Measurements from ENCODE around the gene KRT76. TPM values are rescaled to one million over a fixed set of nuclear protein-coding genes. Genes with fewer than 3 reads are reported as not detected.

Gene KRT76
- polyA plus RNA-seq, 2 donors: 0.05 TPM; not detected in 1

DNA sequence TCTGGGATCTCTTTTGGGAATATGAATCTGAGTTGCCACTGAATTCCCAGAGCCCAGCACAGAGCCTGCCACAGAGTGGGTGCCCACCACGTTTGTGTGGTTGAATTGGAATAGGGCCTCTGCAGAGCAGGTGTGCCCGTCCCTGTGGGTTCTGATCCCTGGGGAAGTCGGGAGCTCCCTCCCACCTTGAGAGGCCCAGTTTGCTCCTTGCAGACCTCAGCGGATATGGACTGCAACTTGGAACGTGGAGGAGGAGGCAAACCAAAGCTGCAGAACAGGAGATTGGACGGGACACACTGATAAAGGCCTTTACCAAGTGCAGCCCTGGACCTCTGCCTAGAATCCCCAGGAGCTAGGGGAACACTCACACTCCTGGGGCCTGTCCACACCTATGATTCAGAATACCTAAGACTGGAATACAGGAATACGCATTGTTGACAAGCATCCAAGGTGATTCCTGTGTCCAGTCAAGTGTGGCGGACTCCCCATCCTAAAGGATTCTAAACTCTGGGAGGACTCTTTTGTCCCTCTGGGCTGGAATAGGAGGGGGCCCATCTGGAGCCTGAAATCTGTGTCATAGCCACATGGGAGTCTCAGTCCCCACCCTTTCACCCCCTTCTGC lies 2.4 kb downstream of the KRT76 start:
- Histone ChIP-seq H3K4me3 (ENCODE audit: low read depth in 1 of 2, low read length in 2 of 2) (no peak overlapping the region), H3K27me3 (ENCODE audit: control insufficient read depth in 1 of 2, insufficient read depth in 2 of 2, low read length in 2 of 2) (no peaks in the 10 kb centered on the region), H3K4me1 (ENCODE audit: control insufficient read depth in 2 of 2, insufficient read depth in 2 of 2, low read length in 1 of 2) (no peaks in the 10 kb centered on the region), H3K9me3 (ENCODE audit: control insufficient read depth in 2 of 2, insufficient read depth in 1 of 2, low read depth in 1 of 2, low read length in 1 of 2) (no peaks in the 10 kb centered on the region), H3K36me3 (ENCODE audit: control insufficient read depth in 2 of 2, insufficient read depth in 2 of 2, low read length in 1 of 2) (no peaks in the 10 kb centered on the region), H3K27ac (ENCODE audit: low read depth in 2 of 2, low read length in 1 of 2) (no peak overlapping the region)
- 80% methylated on average over 8 of the region's 8 CpGs for WGBS, 2 donors

DNA sequence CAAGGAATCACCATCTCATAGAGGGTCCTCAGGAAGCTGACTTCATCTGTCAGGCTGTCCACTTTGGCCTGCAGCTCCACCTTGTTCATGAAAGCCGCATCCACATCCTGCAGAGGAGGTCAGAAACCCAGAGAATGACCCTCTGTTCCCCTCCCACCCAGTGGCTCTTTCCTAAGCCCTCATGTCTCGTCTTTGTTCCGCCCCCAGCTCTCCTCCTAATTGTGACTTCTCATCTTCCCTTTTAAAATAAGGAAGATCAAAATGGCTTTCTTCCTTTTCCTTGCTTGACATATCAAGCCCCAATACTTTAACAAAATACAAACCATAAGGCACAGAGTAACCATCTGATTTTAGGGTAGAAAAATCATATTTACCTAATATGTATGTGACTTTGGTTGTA lies 4.4 kb downstream of the KRT76 start:
- no peaks in the 10 kb centered on the region for H3K27me3 ChIP-seq (ENCODE audit: control insufficient read depth in 1 of 2, insufficient read depth in 2 of 2, low read length in 2 of 2)
- no peak overlapping the region for H3K27ac ChIP-seq (ENCODE audit: low read depth in 2 of 2, low read length in 1 of 2)
- no peak overlapping the region for H3K4me3 ChIP-seq (ENCODE audit: low read depth in 1 of 2, low read length in 2 of 2)
- 77 to 78% methylated on average over 3 of the region's 3 CpGs for WGBS, 2 donors
- no peaks in the 10 kb centered on the region for H3K36me3 ChIP-seq (ENCODE audit: control insufficient read depth in 2 of 2, insufficient read depth in 2 of 2, low read length in 1 of 2)
- H3K9me3 ChIP-seq (ENCODE audit: control insufficient read depth in 2 of 2, insufficient read depth in 1 of 2, low read depth in 1 of 2, low read length in 1 of 2): no peaks in the 10 kb centered on the region
- H3K4me1 ChIP-seq (ENCODE audit: control insufficient read depth in 2 of 2, insufficient read depth in 2 of 2, low read length in 1 of 2): no peaks in the 10 kb centered on the region

- Histone ChIP-seq H3K36me3 (ENCODE audit: control insufficient read depth in 2 of 2, insufficient read depth in 2 of 2, low read length in 1 of 2) (no peaks in the 10 kb centered on the region), H3K9me3 (ENCODE audit: control insufficient read depth in 2 of 2, insufficient read depth in 1 of 2, low read depth in 1 of 2, low read length in 1 of 2) (no peaks in the 10 kb centered on the region), H3K4me3 (ENCODE audit: low read depth in 1 of 2, low read length in 2 of 2) (no peak overlapping the region), H3K27me3 (ENCODE audit: control insufficient read depth in 1 of 2, insufficient read depth in 2 of 2, low read length in 2 of 2) (no peaks in the 10 kb centered on the region), H3K27ac (ENCODE audit: low read depth in 2 of 2, low read length in 1 of 2) (no peak overlapping the region), H3K4me1 (ENCODE audit: control insufficient read depth in 2 of 2, insufficient read depth in 2 of 2, low read length in 1 of 2) (no peaks in the 10 kb centered on the region)
- 85% methylated on average over 4 of the region's 4 CpGs for WGBS, 2 donors
Observed at GRCh38 chr12:52772188-52772587, 5.0 kb downstream of the KRT76 start.

DNA sequence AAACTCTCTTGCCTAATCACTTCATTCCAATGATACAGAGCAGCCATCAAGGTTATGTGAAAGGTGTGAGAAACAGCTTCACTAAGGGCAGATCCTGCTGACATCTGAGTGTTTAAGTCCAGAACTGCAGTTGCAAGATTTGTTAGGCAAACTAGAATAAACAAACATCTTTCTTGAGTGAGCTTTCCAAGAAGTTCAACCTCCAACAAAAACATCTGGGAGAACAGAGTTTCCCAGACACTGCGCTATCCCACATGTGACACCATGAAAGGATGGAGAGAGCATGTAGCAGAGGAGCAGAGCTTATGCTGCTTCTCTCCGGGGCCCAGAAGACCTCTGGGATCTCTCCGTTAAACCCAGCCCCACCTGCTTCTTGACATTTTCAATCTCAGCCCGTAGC lies 5.6 kb downstream of the KRT76 start:
- H3K36me3 ChIP-seq (ENCODE audit: control insufficient read depth in 2 of 2, insufficient read depth in 2 of 2, low read length in 1 of 2): no peaks in the 10 kb centered on the region
- no peak overlapping the region for H3K27ac ChIP-seq (ENCODE audit: low read depth in 2 of 2, low read length in 1 of 2)
- H3K4me3 ChIP-seq (ENCODE audit: low read depth in 1 of 2, low read length in 2 of 2): no peak overlapping the region
- no peaks in the 10 kb centered on the region for H3K4me1 ChIP-seq (ENCODE audit: control insufficient read depth in 2 of 2, insufficient read depth in 2 of 2, low read length in 1 of 2)
- H3K9me3 ChIP-seq (ENCODE audit: control insufficient read depth in 2 of 2, insufficient read depth in 1 of 2, low read depth in 1 of 2, low read length in 1 of 2): no peaks in the 10 kb centered on the region
- 77 to 79% methylated on average over 4 of the region's 4 CpGs for WGBS, 2 donors
- H3K27me3 ChIP-seq (ENCODE audit: control insufficient read depth in 1 of 2, insufficient read depth in 2 of 2, low read length in 2 of 2): no peaks in the 10 kb centered on the region

DNA sequence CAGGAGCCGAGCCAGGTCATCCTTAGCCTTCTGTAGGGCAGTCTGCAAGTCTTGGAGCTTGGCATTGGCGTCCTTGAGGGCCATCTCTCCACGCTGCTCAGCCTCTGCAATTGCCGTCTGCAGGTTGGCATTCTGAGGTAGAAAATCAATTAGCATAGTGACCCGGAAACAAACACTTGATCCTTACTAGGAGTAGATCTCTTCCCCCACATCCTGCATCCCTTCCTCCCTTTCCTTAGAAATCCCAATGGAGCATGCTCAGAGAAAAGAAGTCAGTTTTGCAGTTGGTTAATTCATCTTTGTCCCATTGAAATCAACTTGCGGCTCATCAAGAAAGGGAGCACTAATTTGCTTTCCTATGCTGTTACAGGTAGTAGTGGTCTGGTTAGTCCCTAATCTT lies 6.1 kb downstream of the KRT76 start:
- Histone ChIP-seq H3K36me3 (ENCODE audit: control insufficient read depth in 2 of 2, insufficient read depth in 2 of 2, low read length in 1 of 2) (no peaks in the 10 kb centered on the region), H3K4me3 (ENCODE audit: low read depth in 1 of 2, low read length in 2 of 2) (no peak overlapping the region)

GRCh38 chr12:52769946-52770345 lies 7.2 kb downstream of the KRT76 start:
- Histone ChIP-seq H3K27ac (ENCODE audit: low read depth in 2 of 2, low read length in 1 of 2) (no peak overlapping the region), H3K4me1 (ENCODE audit: control insufficient read depth in 2 of 2, insufficient read depth in 2 of 2, low read length in 1 of 2) (no peaks in the 10 kb centered on the region), H3K9me3 (ENCODE audit: control insufficient read depth in 2 of 2, insufficient read depth in 1 of 2, low read depth in 1 of 2, low read length in 1 of 2) (no peaks in the 10 kb centered on the region)

More for the DNA sequence above, 6.1 kb downstream of the KRT76 start:
- WGBS, 2 donors: 72 to 80% methylated on average over 6 of the region's 6 CpGs
- Histone ChIP-seq H3K9me3 (ENCODE audit: control insufficient read depth in 2 of 2, insufficient read depth in 1 of 2, low read depth in 1 of 2, low read length in 1 of 2) (no peaks in the 10 kb centered on the region), H3K27me3 (ENCODE audit: control insufficient read depth in 1 of 2, insufficient read depth in 2 of 2, low read length in 2 of 2) (no peaks in the 10 kb centered on the region), H3K4me1 (ENCODE audit: control insufficient read depth in 2 of 2, insufficient read depth in 2 of 2, low read length in 1 of 2) (no peaks in the 10 kb centered on the region), H3K27ac (ENCODE audit: low read depth in 2 of 2, low read length in 1 of 2) (no peak overlapping the region)

DNA sequence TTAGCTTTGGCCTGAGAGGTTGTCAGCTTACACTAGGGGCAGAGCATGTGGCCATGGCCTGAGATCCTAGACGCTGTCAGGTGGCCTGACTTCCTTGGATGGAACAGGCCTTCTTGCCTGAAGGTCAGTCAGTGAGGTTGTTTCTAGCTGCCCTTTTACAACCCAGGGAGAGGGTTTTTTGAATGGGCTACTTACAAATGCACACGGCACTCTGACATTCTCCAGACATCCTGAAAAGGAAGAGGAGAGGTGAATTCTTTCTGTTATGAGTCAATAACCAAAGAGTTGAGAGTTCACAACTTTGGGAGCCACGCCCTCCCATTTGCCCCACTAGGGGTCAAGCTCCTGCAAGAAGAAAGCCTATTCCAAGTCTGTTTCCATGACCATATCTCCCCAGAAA lies 7.8 kb downstream of the KRT76 start:
- no peak overlapping the region for H3K27ac ChIP-seq (ENCODE audit: low read depth in 2 of 2, low read length in 1 of 2)
- no peaks in the 10 kb centered on the region for H3K27me3 ChIP-seq (ENCODE audit: control insufficient read depth in 1 of 2, insufficient read depth in 2 of 2, low read length in 2 of 2)
- 78 to 85% methylated on average over 3 of the region's 3 CpGs for WGBS, 2 donors
- H3K4me1 ChIP-seq (ENCODE audit: control insufficient read depth in 2 of 2, insufficient read depth in 2 of 2, low read length in 1 of 2): no peaks in the 10 kb centered on the region
- H3K4me3 ChIP-seq (ENCODE audit: low read depth in 1 of 2, low read length in 2 of 2): no peak overlapping the region
- H3K36me3 ChIP-seq (ENCODE audit: control insufficient read depth in 2 of 2, insufficient read depth in 2 of 2, low read length in 1 of 2): no peaks in the 10 kb centered on the region
- H3K9me3 ChIP-seq (ENCODE audit: control insufficient read depth in 2 of 2, insufficient read depth in 1 of 2, low read depth in 1 of 2, low read length in 1 of 2): no peaks in the 10 kb centered on the region

More at GRCh38 chr12:52769946-52770345, 7.2 kb downstream of the KRT76 start:
- Histone ChIP-seq H3K27me3 (ENCODE audit: control insufficient read depth in 1 of 2, insufficient read depth in 2 of 2, low read length in 2 of 2) (no peaks in the 10 kb centered on the region), H3K36me3 (ENCODE audit: control insufficient read depth in 2 of 2, insufficient read depth in 2 of 2, low read length in 1 of 2) (no peaks in the 10 kb centered on the region), H3K4me3 (ENCODE audit: low read depth in 1 of 2, low read length in 2 of 2) (no peak overlapping the region)

GRCh38 chr12:52768479-52769200 lies 8.5 kb downstream of the KRT76 start:
- Histone ChIP-seq H3K9me3 (ENCODE audit: control insufficient read depth in 2 of 2, insufficient read depth in 1 of 2, low read depth in 1 of 2, low read length in 1 of 2) (no peaks in the 10 kb centered on the region), H3K27me3 (ENCODE audit: control insufficient read depth in 1 of 2, insufficient read depth in 2 of 2, low read length in 2 of 2) (no peaks in the 10 kb centered on the region), H3K4me1 (ENCODE audit: control insufficient read depth in 2 of 2, insufficient read depth in 2 of 2, low read length in 1 of 2) (no peaks in the 10 kb centered on the region), H3K4me3 (ENCODE audit: low read depth in 1 of 2, low read length in 2 of 2) (no peak overlapping the region), H3K36me3 (ENCODE audit: control insufficient read depth in 2 of 2, insufficient read depth in 2 of 2, low read length in 1 of 2) (no peaks in the 10 kb centered on the region), H3K27ac (ENCODE audit: low read depth in 2 of 2, low read length in 1 of 2) (no peak overlapping the region)
- 84 to 87% methylated on average over 10 of the region's 10 CpGs for WGBS, 2 donors

- Histone ChIP-seq H3K4me3 (ENCODE audit: low read depth in 1 of 2, low read length in 2 of 2) (no peak overlapping the region), H3K4me1 (ENCODE audit: control insufficient read depth in 2 of 2, insufficient read depth in 2 of 2, low read length in 1 of 2) (no peaks in the 10 kb centered on the region), H3K27me3 (ENCODE audit: control insufficient read depth in 1 of 2, insufficient read depth in 2 of 2, low read length in 2 of 2) (no peaks in the 10 kb centered on the region), H3K36me3 (ENCODE audit: control insufficient read depth in 2 of 2, insufficient read depth in 2 of 2, low read length in 1 of 2) (no peaks in the 10 kb centered on the region), H3K27ac (ENCODE audit: low read depth in 2 of 2, low read length in 1 of 2) (no peak overlapping the region), H3K9me3 (ENCODE audit: control insufficient read depth in 2 of 2, insufficient read depth in 1 of 2, low read depth in 1 of 2, low read length in 1 of 2) (no peaks in the 10 kb centered on the region)
- WGBS, 2 donors: 42 to 44% methylated on average over 3 of the region's 3 CpGs
Observed at GRCh38 chr12:52767427-52767826, 9.7 kb downstream of the KRT76 start.

DNA sequence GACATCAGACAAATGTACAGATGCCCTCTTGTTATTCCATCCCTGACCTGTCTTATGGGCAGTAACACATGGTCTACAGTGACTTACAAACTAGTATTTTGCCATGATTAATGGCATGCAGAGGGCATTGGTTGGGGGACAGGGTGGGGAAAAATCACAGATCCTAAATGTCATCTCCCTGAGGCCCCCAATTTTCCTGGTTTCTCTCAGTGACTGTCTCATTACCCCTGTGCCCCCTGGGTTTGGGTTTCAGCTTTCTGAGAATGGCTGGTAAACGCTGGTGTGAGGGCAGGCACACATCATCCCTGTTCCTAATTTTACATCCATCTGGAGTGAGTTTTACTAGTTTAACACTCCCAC lies 10.1 kb downstream of the KRT76 start:
- H3K4me1 ChIP-seq (ENCODE audit: control insufficient read depth in 2 of 2, insufficient read depth in 2 of 2, low read length in 1 of 2): no peaks in the 10 kb centered on the region
- WGBS, 2 donors: 71 to 90% methylated on average over 1 of the region's 1 CpG
- no peak overlapping the region for H3K4me3 ChIP-seq (ENCODE audit: low read depth in 1 of 2, low read length in 2 of 2)
- H3K27me3 ChIP-seq (ENCODE audit: control insufficient read depth in 1 of 2, insufficient read depth in 2 of 2, low read length in 2 of 2): no peaks in the 10 kb centered on the region
- H3K27ac ChIP-seq (ENCODE audit: low read depth in 2 of 2, low read length in 1 of 2): no peak overlapping the region
- peaks cover 0 to under 1% of the 10 kb centered on the region in 2 donors for H3K9me3 ChIP-seq (ENCODE audit: control insufficient read depth in 2 of 2, insufficient read depth in 1 of 2, low read depth in 1 of 2, low read length in 1 of 2)
- H3K36me3 ChIP-seq (ENCODE audit: control insufficient read depth in 2 of 2, insufficient read depth in 2 of 2, low read length in 1 of 2): no peaks in the 10 kb centered on the region

Data from esophagus (tissue), 2 donors.